OCI-LY7 (cell line): Measurements from ENCODE around the gene NAPG. TPM values are rescaled to one million over a fixed set of nuclear protein-coding genes. Genes with fewer than 3 reads are reported as not detected.

Source experiments
- BruUV-seq: library from RNA; stranded (reverse); fragments of 400-500 nt; replicated peaks from 2 replicates; lab custom pipeline; 2021; lab: Mats Ljungman, UMichigan
- CTCF ChIA-PET: fragments of 300-600 bp; sonication (Branson Sonifier 250); formaldehyde crosslinking; loops from one replicate; lab custom pipeline; 2022; ENCODE audit warnings: antibody characterized with exemption; ENCODE audit not compliant: unreplicated experiment; lab: Charles Lee
- POLR2A ChIA-PET: fragments of 300-600 bp; sonication (Branson Sonifier 250); formaldehyde crosslinking; loops from one replicate; lab custom pipeline; 2022; ENCODE audit warnings: antibody characterized with exemption; lab: Charles Lee
- DNase-seq: peaks from one replicate; pipeline ENCODE4 v3.0.0-alpha.2; 2015; ENCODE audit warnings: low spot score
- H2AFZ ChIP-seq: fragments of 200-600 bp; sonication (generic), shearing (Covaris generic); 2 replicates; pipeline ENCODE4 v1.6.1; 2014; ENCODE audit warnings: mild to moderate bottlenecking, antibody characterized with exemption, low read length, moderate library complexity
- H3K27ac ChIP-seq: fragments of 200-600 bp; sonication (generic); 2 replicates; pipeline ENCODE4 v1.5.1; 2014; ENCODE audit warnings: mixed run types, low read depth, mild to moderate bottlenecking, moderate library complexity, low read length, inconsistent platforms; ENCODE audit not compliant: poor library complexity, severe bottlenecking
- H3K36me3 ChIP-seq: fragments of 200-600 bp; sonication (generic); 2 replicates; pipeline ENCODE4 v1.6.1; 2014; ENCODE audit warnings: mild to moderate bottlenecking, antibody characterized with exemption, low read length, moderate library complexity, mixed read lengths; ENCODE audit not compliant: insufficient read depth
- H3K4me1 ChIP-seq: fragments of 200-600 bp; sonication (generic); 2 replicates; pipeline ENCODE4 v1.5.1; 2014; ENCODE audit warnings: mild to moderate bottlenecking, low read length; ENCODE audit not compliant: insufficient read depth, poor library complexity, severe bottlenecking
- H3K4me2 ChIP-seq: fragments of 200-600 bp; sonication (generic); 2 replicates; pipeline ENCODE4 v1.6.1; 2014; ENCODE audit warnings: mild to moderate bottlenecking, low read length
- H3K4me3 ChIP-seq: fragments of 200-600 bp; sonication (generic); 2 replicates; pipeline ENCODE4 v1.5.1; 2014; ENCODE audit warnings: mild to moderate bottlenecking, low read depth, low read length; ENCODE audit not compliant: poor library complexity, severe bottlenecking
- H3K79me2 ChIP-seq: fragments of 200-600 bp; sonication (generic); 2 replicates; pipeline ENCODE4 v1.6.1; 2016; ENCODE audit warnings: low read depth, mild to moderate bottlenecking, low read length, moderate library complexity, mixed read lengths; ENCODE audit not compliant: insufficient read depth
- H3K9me2 ChIP-seq: fragments of 200-600 bp; sonication (generic); 2 replicates; pipeline ENCODE4 v1.6.1; 2016; ENCODE audit warnings: mild to moderate bottlenecking, low read length, mixed read lengths; ENCODE audit not compliant: insufficient read depth
- H3K9me3 ChIP-seq: fragments of 200-600 bp; sonication (generic); 2 replicates; pipeline ENCODE4 v1.6.1; 2014; ENCODE audit warnings: mild to moderate bottlenecking, mixed run types, low read length, mixed read lengths
- H4K20me1 ChIP-seq: fragments of 200-600 bp; sonication (generic); 2 replicates; pipeline ENCODE4 v1.6.1; 2014; ENCODE audit warnings: mild to moderate bottlenecking, antibody characterized with exemption, low read length, moderate library complexity, mixed read lengths; ENCODE audit not compliant: insufficient read depth
- EZH2phosphoT487 ChIP-seq: fragments of 200-600 bp; sonication (generic); IDR thresholded peaks from 2 replicates; pipeline ENCODE4 v1.6.1; 2018; ENCODE audit warnings: low read depth, borderline replicate concordance, mild to moderate bottlenecking, mixed run types, antibody characterized with exemption, low read length, moderate library complexity, mixed read lengths
- intact Hi-C: fragments of 100-400 bp; cut with micrococcal nuclease; formaldehyde crosslinking; loops from one replicate; pipeline ENCODE4 v1.10.0; 2022; ENCODE audit not compliant: unreplicated experiment
- total RNA-seq, 2 experiments: library from RNA; depleted of rRNA in 1 of 2; stranded (reverse); fragments of >200 nt in 1 of 2; shearing (Covaris generic) in 1 of 2; gene quantifications; 2 replicates each; pipeline ENCODE4 v1.2.3, GENCODE V29; 2014 to 2022
- TF ChIP-seq, protein P1 (sequence below): fragments of 200-600 bp; sonication (generic); conservative IDR thresholded peaks from 2 replicates; pipeline ENCODE4 v1.5.1; 2014; ENCODE audit warnings: mild to moderate bottlenecking, antibody characterized with exemption, low read length, moderate library complexity, mixed read lengths

The NAPG gene
- total RNA-seq, 2 experiments from 2014 or later, result 34.6 to 52.3 TPM

DNA sequence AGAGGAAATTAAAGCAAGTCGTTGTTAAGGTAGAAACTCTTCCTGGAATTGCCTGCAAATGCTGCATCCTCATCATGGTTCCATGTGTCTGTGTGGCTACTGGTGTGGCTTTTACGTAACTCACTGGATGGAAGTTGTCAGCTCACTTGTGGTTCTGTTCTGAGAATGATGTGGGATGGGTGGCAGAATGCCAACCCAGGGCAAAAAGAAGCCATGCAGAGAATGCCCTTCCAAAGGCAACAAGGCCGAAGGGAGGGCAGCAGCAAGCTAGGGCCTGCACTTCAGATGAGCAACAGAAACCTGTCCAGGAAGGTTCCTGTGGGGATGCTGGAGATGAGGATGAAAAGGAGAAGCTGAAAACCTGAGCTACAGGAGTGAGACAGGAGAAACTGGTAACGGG lies 10.4 kb upstream of the NAPG start:
- intact Hi-C loops, result loop anchor here (10.0 kb wide), 1 partner anchor 241 kb away; no protein-coding TSS in a partner anchor
- Histone ChIP-seq H3K4me2 (no peak overlapping the region), H3K79me2 (no peaks in the 10 kb centered on the region), H3K4me3 (no peak overlapping the region), H2AFZ (no peak overlapping the region), H3K36me3 (no peaks in the 10 kb centered on the region), H3K9me3 (no peaks in the 10 kb centered on the region), H3K4me1 (peaks cover 5% of the 10 kb centered on the region), H3K9me2 (no peaks in the 10 kb centered on the region), H3K27ac (no peak overlapping the region), H4K20me1 (0 out of 2 replicates have a peak, but pooled peaks cover 4% of the 10 kb centered on the region)
- CTCF ChIA-PET, result interaction anchor here (0.6 kb wide), 1 partner anchor 106 kb away, joined by 3 read pairs; no protein-coding TSS in a partner anchor
- POLR2A ChIA-PET, result interaction anchor here (0.6 to 1.1 kb wide), 2 partner anchors 19 to 129 kb away, joined by 3 read pairs; no protein-coding TSS in a partner anchor
- BruUV-seq, result no TSS peak
- TF ChIP-seq, protein P1, sequence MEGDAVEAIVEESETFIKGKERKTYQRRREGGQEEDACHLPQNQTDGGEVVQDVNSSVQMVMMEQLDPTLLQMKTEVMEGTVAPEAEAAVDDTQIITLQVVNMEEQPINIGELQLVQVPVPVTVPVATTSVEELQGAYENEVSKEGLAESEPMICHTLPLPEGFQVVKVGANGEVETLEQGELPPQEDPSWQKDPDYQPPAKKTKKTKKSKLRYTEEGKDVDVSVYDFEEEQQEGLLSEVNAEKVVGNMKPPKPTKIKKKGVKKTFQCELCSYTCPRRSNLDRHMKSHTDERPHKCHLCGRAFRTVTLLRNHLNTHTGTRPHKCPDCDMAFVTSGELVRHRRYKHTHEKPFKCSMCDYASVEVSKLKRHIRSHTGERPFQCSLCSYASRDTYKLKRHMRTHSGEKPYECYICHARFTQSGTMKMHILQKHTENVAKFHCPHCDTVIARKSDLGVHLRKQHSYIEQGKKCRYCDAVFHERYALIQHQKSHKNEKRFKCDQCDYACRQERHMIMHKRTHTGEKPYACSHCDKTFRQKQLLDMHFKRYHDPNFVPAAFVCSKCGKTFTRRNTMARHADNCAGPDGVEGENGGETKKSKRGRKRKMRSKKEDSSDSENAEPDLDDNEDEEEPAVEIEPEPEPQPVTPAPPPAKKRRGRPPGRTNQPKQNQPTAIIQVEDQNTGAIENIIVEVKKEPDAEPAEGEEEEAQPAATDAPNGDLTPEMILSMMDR, result no peak
- no peak for TF ChIP-seq EZH2phosphoT487
- DNase-seq, result no peak

DNA sequence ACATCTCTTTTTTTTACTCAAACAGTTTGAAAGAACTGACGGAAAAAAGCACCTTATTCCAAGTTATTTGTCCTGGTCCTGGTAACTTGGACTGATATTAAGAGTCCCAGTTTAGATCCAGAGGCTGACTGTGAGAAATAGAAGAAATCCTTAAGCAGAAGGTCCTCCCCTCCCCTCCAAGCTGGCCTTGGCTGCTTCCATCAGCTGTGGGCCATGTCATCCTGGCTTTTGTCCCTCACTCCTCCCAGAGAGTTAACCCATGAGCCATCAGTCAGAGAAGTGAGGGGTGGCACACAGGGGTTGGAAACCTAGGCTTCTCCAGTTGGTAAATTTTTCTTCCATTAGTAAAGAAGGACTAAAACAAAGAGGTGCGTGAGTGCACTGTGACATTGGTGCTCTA lies 9.7 kb upstream of the NAPG start:
- H3K79me2 ChIP-seq, result no peaks in the 10 kb centered on the region
- H3K4me1 ChIP-seq, result peaks cover 5% of the 10 kb centered on the region
- BruUV-seq, result no TSS peak
- DNase-seq, result no peak
- CTCF ChIA-PET, result no interaction called here
- H3K4me3 ChIP-seq, result no peak overlapping the region
- no peak overlapping the region for H3K27ac ChIP-seq
- no peaks in the 10 kb centered on the region for H3K9me3 ChIP-seq
- intact Hi-C loops, result loop anchor here (10.0 kb wide), 1 partner anchor 241 kb away; no protein-coding TSS in a partner anchor
- H3K4me2 ChIP-seq, result no peak overlapping the region
- H2AFZ ChIP-seq, result no peak overlapping the region
- H3K9me2 ChIP-seq, result no peaks in the 10 kb centered on the region
- TF ChIP-seq EZH2phosphoT487, result no peak
- TF ChIP-seq, protein P1, result no peak
- 0 out of 2 replicates have a peak, but pooled peaks cover 4% of the 10 kb centered on the region for H4K20me1 ChIP-seq
- H3K36me3 ChIP-seq, result no peaks in the 10 kb centered on the region
- POLR2A ChIA-PET, result interaction anchor here (0.6 to 1.1 kb wide), 2 partner anchors 19 to 130 kb away, joined by 3 read pairs; no protein-coding TSS in a partner anchor
